K562 (cell line): ENCODE results near the gene RANBP3. TPM values are rescaled to one million over a fixed set of nuclear protein-coding genes. Genes with fewer than 3 reads are reported as not detected.

Experiments used
- ATAC-seq: fragments of 200-7000 bp; cut with Tn5 transposase; 3 replicates; pipeline ENCODE4 v1.9.1; 2020; ENCODE audit warnings: moderate library complexity
- BruUV-seq: library from RNA; stranded (reverse); fragments of 400-500 nt; replicated peaks from 2 replicates; lab custom pipeline; 2021; lab: Mats Ljungman, UMichigan
- CTCF ChIA-PET: fragments of 300-600 bp; formaldehyde crosslinking; extraction: SDS; loops from one replicate; lab custom pipeline; 2021; ENCODE audit warnings: low intra/inter-chr PET ratio; lab: Yijun Ruan, JAX
- POLR2A ChIA-PET: fragments of 300-600, 350-650 bp; sonication (Branson Sonifier 250); formaldehyde crosslinking; extraction: SDS; loops from one replicate; lab custom pipeline; 2021; ENCODE audit warnings: antibody characterized with exemption, inconsistent platforms; lab: Yijun Ruan, JAX
- DNase-seq, 4 experiments: peaks; one replicate each; pipeline versions ENCODE4 v3.0.0 to v3.0.0-alpha.2; 2011 to 2018; ENCODE audit warnings: low spot score in 3 of 4, mixed read lengths in 3 of 4; ENCODE audit errors: extremely low read depth in 1 of 4
- FAIRE-seq: peaks from 2 replicates; lab custom pipeline; 2011; peaks lifted over from hg19 to GRCh38; lab: Jason Lieb, UNC
- H2AFZ ChIP-seq: 2 replicates; pipeline ENCODE4 v1.6.0; 2011; ENCODE audit warnings: low read depth, low read length, control low read depth, inconsistent platforms
- H3K27ac ChIP-seq: fragments of 200-600 bp; 3 replicates; pipeline ENCODE4 v1.8.0; 2011; ENCODE audit warnings: low read depth, mild to moderate bottlenecking, control low read depth, inconsistent platforms, low read length, moderate library complexity, mixed read lengths; ENCODE audit errors: extremely low read depth
- H3K27me3 ChIP-seq, 2 experiments: fragments of 300-600 bp in 1 of 2; 2 replicates in 1 of 2; 3 replicates in 1 of 2; pipeline versions ENCODE4 v1.6.0 to v1.8.0; 2011; ENCODE audit warnings: inconsistent platforms in 2 of 2, low read length in 2 of 2, mild to moderate bottlenecking in 1 of 2, mixed read lengths in 1 of 2, moderate library complexity in 1 of 2; ENCODE audit not compliant: control insufficient read depth in 2 of 2, insufficient read depth in 2 of 2
- H3K36me3 ChIP-seq: fragments of 300-600 bp; 3 replicates; pipeline ENCODE4 v1.8.0; 2011; ENCODE audit warnings: mild to moderate bottlenecking, low read length, inconsistent platforms; ENCODE audit not compliant: control insufficient read depth, insufficient read depth
- H3K4me1 ChIP-seq, 2 experiments: fragments of 200-600 bp in 1 of 2; replicated peaks in 1 of 2; 2 replicates in 1 of 2; 3 replicates in 1 of 2; pipeline versions ENCODE4 v1.5.1 to v1.8.0; 2011; ENCODE audit warnings: inconsistent platforms in 2 of 2, low read length in 2 of 2, mild to moderate bottlenecking in 1 of 2, mixed read lengths in 1 of 2, moderate library complexity in 1 of 2; ENCODE audit not compliant: control insufficient read depth in 2 of 2, insufficient read depth in 2 of 2
- H3K4me2 ChIP-seq: 2 replicates; pipeline ENCODE4 v1.6.1; 2011; ENCODE audit warnings: low read length, control low read depth, inconsistent platforms, mixed read lengths; ENCODE audit not compliant: insufficient read depth
- H3K4me3 ChIP-seq: fragments of 200-600 bp; sonication (generic), shearing (Covaris generic); 2 replicates; pipeline ENCODE4 v1.5.1; 2016; ENCODE audit warnings: control low read depth, inconsistent platforms
- H3K79me2 ChIP-seq: fragments of 200-600 bp; 3 replicates; pipeline ENCODE4 v1.8.0; 2011; ENCODE audit warnings: low read length, inconsistent platforms; ENCODE audit not compliant: control insufficient read depth, insufficient read depth
- H3K9ac ChIP-seq, 2 experiments: 2 replicates each; pipeline versions ENCODE4 v1.6.0 to v1.6.1; 2011; ENCODE audit warnings: low read depth in 2 of 2, low read length in 2 of 2, control low read depth in 1 of 2, inconsistent platforms in 1 of 2, mild to moderate bottlenecking in 1 of 2, mixed read lengths in 1 of 2; ENCODE audit not compliant: insufficient read depth in 1 of 2
- H3K9me1 ChIP-seq: one replicate; pipeline ENCODE4 v1.6.0; 2011; ENCODE audit warnings: inconsistent platforms, mild to moderate bottlenecking, low read length, moderate library complexity; ENCODE audit not compliant: control insufficient read depth, insufficient read depth
- H3K9me3 ChIP-seq: replicated peaks from 2 replicates; pipeline ENCODE4 v1.5.1; 2011; ENCODE audit warnings: low read depth, low read length, inconsistent platforms; ENCODE audit not compliant: control insufficient read depth, insufficient read depth
- H4K20me1 ChIP-seq: replicated peaks from 2 replicates; pipeline ENCODE4 v1.6.1; 2011; ENCODE audit warnings: low read length, inconsistent platforms, mixed read lengths; ENCODE audit not compliant: control insufficient read depth, insufficient read depth
- LARP7 ChIP-seq: fragments of 450-650 bp; IDR thresholded peaks from 2 replicates; pipeline ENCODE4 v1.6.1; 2016
- SAFB2 ChIP-seq: fragments of 200-400 bp; formaldehyde crosslinking; IDR thresholded peaks from 2 replicates; pipeline ENCODE4 v1.6.1; 2018; ENCODE audit warnings: borderline replicate concordance, low read length, low read depth, moderate library complexity; ENCODE audit not compliant: severe bottlenecking
- ZNF707 ChIP-seq: fragments of 250-450 bp; sonication (Bioruptor Pico); conservative IDR thresholded peaks from 2 replicates; pipeline ENCODE4 v1.8.0; 2022; ENCODE audit warnings: inconsistent platforms, mild to moderate bottlenecking, moderate library complexity
- WGBS: fragments of 100-300 bp; shearing (Covaris generic); methylation state at CpG from one replicate; pipeline ENCODE4 v1.1.6; 2016; ENCODE audit warnings: low coverage, mixed read lengths; ENCODE audit not compliant: insufficient coverage; ENCODE audit errors: missing lambda C conversion rate; 5-methylcytosine and 5-hydroxymethylcytosine counted together
- in situ Hi-C: fragments of 300-500 bp; cut with MboI; formaldehyde crosslinking; loops from 4 replicates; pipeline ENCODE4 v1.15.0; 2018; ENCODE audit warnings: inconsistent platforms, mixed read lengths
- intact Hi-C: fragments of 100-400 bp; cut with micrococcal nuclease; formaldehyde crosslinking; loops from 2 replicates; pipeline ENCODE4 v1.14.2; 2022
- polyA plus RNA-seq, 8 experiments: library from polyadenylated mRNA; depleted of rRNA in 4 of 8; stranded (reverse) in 5 of 8; unstranded in 3 of 8; fragments of >200 nt; fragmentation: Nextera tagmentation in 2 of 8; fragmentation: Illumina TruSeq in 1 of 8; extraction: Ambion mirVana in 2 of 8; extraction: Trizol in 1 of 8; gene quantifications; 2 replicates each; pipeline versions ENCODE4 v1.2.1 to v1.2.3, GENCODE V29; 2011 to 2014; ENCODE audit warnings: inconsistent platforms in 1 of 8, missing spikeins in 1 of 8
- total RNA-seq, 7 experiments: library from RNA; depleted of rRNA in 6 of 7; stranded (reverse); fragments of >200 nt in 6 of 7; fragmentation: Illumina TruSeq in 2 of 7; extraction: Trizol in 2 of 7; gene quantifications; 2 replicates each; pipeline versions ENCODE4 v1.2.1 to v1.2.3, GENCODE V29; 2011 to 2021; ENCODE audit warnings: low replicate concordance in 1 of 7
- TF ChIP-seq, protein P1 (sequence below): IDR thresholded peaks from 2 replicates; pipeline ENCODE4 v1.6.1; 2014; ENCODE audit warnings: antibody characterized with exemption

Gene RANBP3
- total and polyA plus RNA-seq, 9 of the 15 experiments (the other 6 are each of a cell fraction or from before 2014, with no cell fraction given): 0.90 to 95.1 (median 63.2) TPM

DNA sequence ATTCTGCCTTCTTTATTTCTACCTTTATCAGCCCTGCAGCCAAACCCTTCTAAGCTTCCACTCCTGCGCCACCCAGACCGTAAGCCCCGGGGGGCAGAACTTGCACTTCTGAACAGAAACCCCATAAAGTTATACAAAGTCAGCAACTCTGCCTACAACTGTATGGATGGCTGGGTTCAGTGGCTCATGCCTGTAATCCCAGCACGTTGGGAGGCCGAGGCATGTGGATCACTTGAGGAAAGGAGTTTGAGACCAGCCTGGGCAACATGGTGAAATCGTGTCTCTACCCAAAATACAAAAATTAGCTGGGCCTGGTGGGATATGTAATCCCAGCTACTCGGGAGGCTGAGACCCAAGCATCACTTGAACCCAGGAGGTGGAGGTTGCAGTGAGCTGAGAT is 10.4 kb downstream of the RANBP3 start:
- Histone ChIP-seq H3K4me2 (peak overlapping the region; percentile 75; the same call in 1 of the 2 replicates), H4K20me1 (peaks cover 74% of the 10 kb centered on the region), H3K36me3 (peaks cover 71% of the 10 kb centered on the region; the same call in 2 of the 3 replicates), H3K4me3 (no peak overlapping the region), H3K27ac (no peak overlapping the region; the same call in 2 of the 3 replicates), H3K9me1 (peaks cover 4% of the 10 kb centered on the region), H3K4me1 (peaks cover 28% of the 10 kb centered on the region in 2 experiments), H3K9me3 (no peaks in the 10 kb centered on the region), H3K9ac (peak overlapping the region in 1 of 2 experiments; percentile 7; a peak in 1 of 4 replicates), H2AFZ (no peak overlapping the region), H3K27me3 (no peaks in the 10 kb centered on the region), H3K79me2 (peaks cover 99% of the 10 kb centered on the region)
- no peak for FAIRE-seq
- no peak for ATAC-seq
- no TSS peak for BruUV-seq
- TF ChIP-seq ZNF707 (CRISPR knock-in tag) (no peak), SAFB2 (no peak), LARP7 (peak; percentile 72; the same call in 1 of the 2 replicates)
- TF ChIP-seq, protein P1, sequence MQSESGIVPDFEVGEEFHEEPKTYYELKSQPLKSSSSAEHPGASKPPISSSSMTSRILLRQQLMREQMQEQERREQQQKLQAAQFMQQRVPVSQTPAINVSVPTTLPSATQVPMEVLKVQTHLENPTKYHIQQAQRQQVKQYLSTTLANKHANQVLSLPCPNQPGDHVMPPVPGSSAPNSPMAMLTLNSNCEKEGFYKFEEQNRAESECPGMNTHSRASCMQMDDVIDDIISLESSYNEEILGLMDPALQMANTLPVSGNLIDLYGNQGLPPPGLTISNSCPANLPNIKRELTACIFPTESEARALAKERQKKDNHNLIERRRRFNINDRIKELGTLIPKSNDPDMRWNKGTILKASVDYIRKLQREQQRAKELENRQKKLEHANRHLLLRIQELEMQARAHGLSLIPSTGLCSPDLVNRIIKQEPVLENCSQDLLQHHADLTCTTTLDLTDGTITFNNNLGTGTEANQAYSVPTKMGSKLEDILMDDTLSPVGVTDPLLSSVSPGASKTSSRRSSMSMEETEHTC: no peak
- ChIA-PET CTCF (interaction anchor here (0.7 to 2.3 kb wide), 3 partner anchors 9 to 80 kb away, joined by 3 to 26 read pairs (median 4); no protein-coding TSS in a partner anchor), POLR2A (interaction anchor here (0.6 to 5.0 kb wide), 12 partner anchors 8 to 139 kb away, joined by 3 to 41 read pairs (median 5); partner anchors contain the start of gene RANBP3)
- intact Hi-C loops (no loop called here), in situ Hi-C loops (no loop called here)
- WGBS: 44% methylated on average over 7 of the region's 7 CpGs
- no peak for DNase-seq
